Loucy (cell line): Measurements from ENCODE around the gene COX10.
"Not testable (repeated sequence)": the region's sequence is repeated elsewhere in the genome, so short reads cannot be mapped to it uniquely, and the experiment has no call there.

ENCODE experiments used
- CTCF ChIP-seq: fragments of 200-600 bp; sonication (generic); conservative IDR thresholded peaks from 2 replicates; pipeline ENCODE4 v1.5.1; 2014; ENCODE audit warnings: mild to moderate bottlenecking, antibody characterized with exemption, low read length
- EZH2phosphoT487 ChIP-seq: fragments of 200-600 bp; IDR thresholded peaks from 2 replicates; pipeline ENCODE4 v1.6.1; 2018; ENCODE audit warnings: antibody characterized with exemption, mild to moderate bottlenecking, moderate library complexity, borderline replicate concordance

DNA sequence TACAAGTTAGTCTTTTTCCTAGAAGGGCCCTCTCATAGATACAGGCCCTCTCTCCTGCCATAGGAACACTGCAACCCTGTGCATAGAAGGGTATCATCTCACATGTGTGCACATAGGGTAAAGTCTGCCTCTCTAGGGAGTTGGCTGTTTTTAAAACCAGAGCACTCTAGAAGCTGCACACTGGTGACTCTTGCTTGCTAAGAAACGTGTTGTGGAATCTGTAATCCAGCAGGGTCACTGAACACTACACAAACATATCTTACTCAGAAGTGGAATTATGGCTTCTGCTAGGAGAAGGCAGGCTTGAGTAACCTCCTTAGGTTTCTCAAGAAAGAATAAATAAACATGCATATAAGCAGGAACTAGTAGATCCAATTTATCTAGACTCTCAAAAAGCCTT lies 121.5 kb downstream of the COX10 start:
- TF ChIP-seq CTCF, EZH2phosphoT487: not testable (repeated sequence)
